Endothelial cell (in vitro differentiated cells): Measurements from ENCODE around the gene TRIP10. TPM values are rescaled to one million over a fixed set of nuclear protein-coding genes. Genes with fewer than 3 reads are reported as not detected.

Experiments used
- DNase-seq: peaks from one replicate; pipeline ENCODE4 v3.0.0; 2021; ENCODE audit warnings: low spot score
- H3K27ac Mint-ChIP-seq: one replicate; pipeline ENCODE4 v1.8.0; 2021; ENCODE audit warnings: mixed read lengths, inconsistent platforms; ENCODE audit not compliant: unreplicated experiment
- H3K27me3 Mint-ChIP-seq: one replicate; pipeline ENCODE4 v1.8.0; 2021; ENCODE audit warnings: mild to moderate bottlenecking, moderate library complexity, mixed read lengths, inconsistent platforms; ENCODE audit not compliant: unreplicated experiment
- H3K36me3 Mint-ChIP-seq: one replicate; pipeline ENCODE4 v1.8.0; 2021; ENCODE audit warnings: mild to moderate bottlenecking, low read depth, mixed read lengths, inconsistent platforms; ENCODE audit not compliant: unreplicated experiment
- H3K4me1 Mint-ChIP-seq: one replicate; pipeline ENCODE4 v1.8.0; 2021; ENCODE audit warnings: mild to moderate bottlenecking, mixed read lengths, inconsistent platforms; ENCODE audit not compliant: unreplicated experiment
- H3K4me3 Mint-ChIP-seq: one replicate; pipeline ENCODE4 v1.8.0; 2021; ENCODE audit warnings: mild to moderate bottlenecking, mixed read lengths, inconsistent platforms; ENCODE audit not compliant: unreplicated experiment
- H3K9me3 Mint-ChIP-seq: one replicate; pipeline ENCODE4 v1.8.0; 2021; ENCODE audit warnings: mixed read lengths, inconsistent platforms; ENCODE audit not compliant: unreplicated experiment
- CTCF ChIP-seq: fragments of 200-600 bp; sonication (generic); IDR thresholded peaks from one replicate; pipeline ENCODE4 v1.5.0; 2021; ENCODE audit warnings: antibody characterized with exemption; ENCODE audit not compliant: unreplicated experiment
- total RNA-seq: library from RNA; stranded (reverse); fragmentation: NEBNext Ultra II Directional; extraction: Animal tissue kit (Norgen Biotek cat#: 25700); gene quantifications from one replicate; pipeline ENCODE4 v1.2.1, GENCODE V29; 2021; ENCODE audit not compliant: unreplicated experiment

TRIP10 gene
- total RNA-seq, 1 donor from 2014 or later: 42.8 TPM

- Mint-ChIP-seq H3K27me3 (peaks cover 17% of the 10 kb centered on the region), H3K27ac (no peak overlapping the region), H3K4me1 (peaks cover 18% of the 10 kb centered on the region), H3K4me3 (no peak overlapping the region), H3K36me3 (peaks cover 14% of the 10 kb centered on the region), H3K9me3 (peaks cover 16% of the 10 kb centered on the region)
- no peak for DNase-seq
- no peak for TF ChIP-seq CTCF
Measured at GRCh38 chr19:6721773-6722172, 17.7 kb upstream of the TRIP10 start.

- H3K9me3 Mint-ChIP-seq: peaks cover 7% of the 10 kb centered on the region
- no peak overlapping the region for H3K27ac Mint-ChIP-seq
- peaks cover 6% of the 10 kb centered on the region for H3K36me3 Mint-ChIP-seq
- no peak for DNase-seq
- H3K27me3 Mint-ChIP-seq: peaks cover 9% of the 10 kb centered on the region
- TF ChIP-seq CTCF: no peak
- peak overlapping the region; percentile 54 for H3K4me3 Mint-ChIP-seq
- H3K4me1 Mint-ChIP-seq: peaks cover 19% of the 10 kb centered on the region
Measured at GRCh38 chr19:6723108-6723618, 16.3 kb upstream of the TRIP10 start.

GRCh38 chr19:6723738-6724137, 15.7 kb upstream of the TRIP10 start:
- H3K4me3 Mint-ChIP-seq: no peak overlapping the region
- DNase-seq: no peak
- no peak for TF ChIP-seq CTCF
- H3K27ac Mint-ChIP-seq: no peak overlapping the region
- H3K27me3 Mint-ChIP-seq: peaks cover 10% of the 10 kb centered on the region
- peaks cover 24% of the 10 kb centered on the region for H3K4me1 Mint-ChIP-seq
- H3K9me3 Mint-ChIP-seq: peaks cover 7% of the 10 kb centered on the region
- peaks cover 6% of the 10 kb centered on the region for H3K36me3 Mint-ChIP-seq

- no peak for DNase-seq
- H3K36me3 Mint-ChIP-seq: peaks cover 1% of the 10 kb centered on the region
- peaks cover 11% of the 10 kb centered on the region for H3K27me3 Mint-ChIP-seq
- no peak overlapping the region for H3K4me3 Mint-ChIP-seq
- H3K9me3 Mint-ChIP-seq: peaks cover 3% of the 10 kb centered on the region
- TF ChIP-seq CTCF: no peak
- H3K27ac Mint-ChIP-seq: no peak overlapping the region
- H3K4me1 Mint-ChIP-seq: peaks cover 24% of the 10 kb centered on the region
Measured at GRCh38 chr19:6724631-6725492, 14.6 kb upstream of the TRIP10 start.
